HG03139 (cell line): ENCODE results near the gene SIAH3.

Source experiments
- ATAC-seq: cut with Tn5 transposase; IDR thresholded peaks from one replicate; pipeline ENCODE4 v1.9.1; 2021; ENCODE audit not compliant: unreplicated experiment

Gene SIAH3

GRCh38 chr13:45744979-45745378, 106.6 kb downstream of the SIAH3 start:
- ATAC-seq: no peak

GRCh38 chr13:45742985-45743384, 108.6 kb downstream of the SIAH3 start:
- no peak for ATAC-seq

GRCh38 chr13:45737571-45738017, 114.0 kb downstream of the SIAH3 start:
- no peak for ATAC-seq

GRCh38 chr13:45733361-45733760, 118.2 kb downstream of the SIAH3 start:
- ATAC-seq: no peak

GRCh38 chr13:45732916-45733315, 118.6 kb downstream of the SIAH3 start:
- no peak for ATAC-seq

- no peak for ATAC-seq
These were observed 120.1 kb downstream of the SIAH3 start for GRCh38 chr13:45731455-45731854.

- ATAC-seq: no peak
These were observed 122.8 kb downstream of the SIAH3 start for GRCh38 chr13:45728759-45729158.
